HCT116 (cell line): Measurements from ENCODE around the gene SCARB1. TPM values are rescaled to one million over a fixed set of nuclear protein-coding genes. Genes with fewer than 3 reads are reported as not detected.

Experiments
- ATAC-seq: fragments of 200-7000 bp; cut with Tn5 transposase; 2 replicates; pipeline ENCODE4 v1.9.1; 2020; ENCODE audit warnings: mild to moderate bottlenecking, moderate library complexity
- BruUV-seq: library from RNA; stranded (reverse); fragments of 400-500 nt; replicated peaks from 2 replicates; lab custom pipeline; 2021; lab: Mats Ljungman, UMichigan
- CTCF ChIA-PET: fragments of 300-600 bp; sonication (Branson Sonifier 250); formaldehyde crosslinking; loops from one replicate; lab custom pipeline; 2021; ENCODE audit warnings: antibody characterized with exemption; lab: Charles Lee
- POLR2A ChIA-PET: fragments of 300-600, 350-600 bp; sonication (Branson Sonifier 250); formaldehyde crosslinking; loops from one replicate; lab custom pipeline; 2021; ENCODE audit warnings: antibody characterized with exemption; lab: Charles Lee
- RAD21 ChIA-PET, 2 experiments: fragments of 300-600 bp; sonication (Branson Sonifier 250); formaldehyde crosslinking; loops; one replicate each; lab custom pipeline; 2023; ENCODE audit warnings: low total read pairs in 2 of 2; ENCODE audit not compliant: uncharacterized antibody in 2 of 2, unreplicated experiment in 2 of 2, low non-redundant PET in 1 of 2; lab: Charles Lee
- DNase-seq: peaks from one replicate; pipeline ENCODE4 v3.0.0-alpha.2; 2010; ENCODE audit warnings: low read depth, low spot score
- H2AFZ ChIP-seq: fragments of 200-600 bp; shearing (Covaris generic), sonication (generic); 2 replicates; pipeline ENCODE4 v1.6.1; 2017; ENCODE audit warnings: low read depth, mixed run types, mixed read lengths, antibody characterized with exemption, low read length; ENCODE audit not compliant: poor library complexity, severe bottlenecking
- H3K27ac ChIP-seq: 2 replicates; pipeline ENCODE4 v1.5.1; 2012; ENCODE audit warnings: low read depth, low read length
- H3K27me3 ChIP-seq: fragments of 200-600 bp; sonication (generic); 2 replicates; pipeline ENCODE4 v1.6.1; 2016; ENCODE audit warnings: mixed run types, low read length, mixed read lengths; ENCODE audit not compliant: insufficient read depth
- H3K36me3 ChIP-seq, 2 experiments: fragments of 200-500 bp in 1 of 2; fragments of 200-600 bp in 1 of 2; sonication (Bioruptor generic) in 1 of 2; sonication (generic) in 1 of 2; 2 replicates each; pipeline versions ENCODE4 v1.5.1 to v1.6.1; 2014 to 2016; ENCODE audit warnings: low read length in 2 of 2, inconsistent platforms in 1 of 2, mixed read lengths in 1 of 2, mixed run types in 1 of 2; ENCODE audit not compliant: insufficient read depth in 2 of 2, control insufficient read depth in 1 of 2
- H3K4me1 ChIP-seq, 2 experiments: fragments of 200-600 bp in 1 of 2; sonication (generic) in 1 of 2; 2 replicates each; pipeline versions ENCODE4 v1.5.1 to v1.6.1; 2012 to 2017; ENCODE audit warnings: low read length in 2 of 2, inconsistent platforms in 1 of 2, mild to moderate bottlenecking in 1 of 2, mixed read lengths in 1 of 2, mixed run types in 1 of 2, moderate library complexity in 1 of 2; ENCODE audit not compliant: insufficient read depth in 2 of 2, control insufficient read depth in 1 of 2
- H3K4me2 ChIP-seq: fragments of 200-600 bp; sonication (generic); 2 replicates; pipeline ENCODE4 v1.6.1; 2017; ENCODE audit warnings: mixed run types, low read length, mixed read lengths
- H3K4me3 ChIP-seq, 2 experiments: fragments of 200-600 bp in 1 of 2; sonication (generic) in 1 of 2; replicated peaks in 1 of 2; 2 replicates each; pipeline ENCODE4 v1.5.1; 2011 to 2016; ENCODE audit warnings: low read length in 2 of 2, control low read depth in 1 of 2, low read depth in 1 of 2, mild to moderate bottlenecking in 1 of 2, mixed read lengths in 1 of 2, mixed run types in 1 of 2
- H3K79me2 ChIP-seq: fragments of 200-600 bp; sonication (generic); 2 replicates; pipeline ENCODE4 v1.6.1; 2017; ENCODE audit warnings: mild to moderate bottlenecking, mixed run types, low read length, moderate library complexity, mixed read lengths; ENCODE audit not compliant: insufficient read depth
- H3K9ac ChIP-seq: fragments of 200-600 bp; sonication (generic); 2 replicates; pipeline ENCODE4 v1.6.1; 2016; ENCODE audit warnings: low read length, mixed read lengths
- H3K9me2 ChIP-seq: fragments of 200-600 bp; sonication (generic), shearing (Covaris generic); 2 replicates; pipeline ENCODE4 v1.6.1; 2017; ENCODE audit warnings: mixed run types, mild to moderate bottlenecking, moderate library complexity; ENCODE audit not compliant: insufficient read depth
- H3K9me3 ChIP-seq, 2 experiments: fragments of 200-500 bp in 1 of 2; fragments of 200-600 bp in 1 of 2; sonication (Bioruptor generic) in 1 of 2; sonication (generic) in 1 of 2; 2 replicates each; pipeline ENCODE4 v1.6.1; 2014 to 2017; ENCODE audit warnings: low read length in 2 of 2, mixed read lengths in 2 of 2, inconsistent platforms in 1 of 2, low read depth in 1 of 2, mild to moderate bottlenecking in 1 of 2, mixed run types in 1 of 2, moderate library complexity in 1 of 2; ENCODE audit not compliant: control insufficient read depth in 1 of 2, insufficient read depth in 1 of 2
- H4K20me1 ChIP-seq: fragments of 200-600 bp; sonication (generic), shearing (Covaris generic); 2 replicates; pipeline ENCODE4 v1.6.1; 2017; ENCODE audit warnings: mixed run types, mild to moderate bottlenecking, moderate library complexity; ENCODE audit not compliant: insufficient read depth
- EGR1 ChIP-seq: IDR thresholded peaks from 2 replicates; pipeline ENCODE4 v1.6.1; 2012; ENCODE audit warnings: low read depth
- SRF ChIP-seq: IDR thresholded peaks from 2 replicates; pipeline ENCODE4 v1.6.1; 2012; ENCODE audit warnings: low read depth
- intact Hi-C: fragments of 100-400 bp; cut with micrococcal nuclease; formaldehyde crosslinking; loops from 2 replicates; pipeline ENCODE4 v1.10.0; 2022
- total RNA-seq: library from RNA; stranded (reverse); gene quantifications from one replicate; pipeline ENCODE4 v1.2.1, GENCODE V29; 2021; ENCODE audit not compliant: unreplicated experiment
- TF ChIP-seq, protein P1 (sequence below), 3 experiments: fragments of 200-600 bp in 1 of 3; sonication (generic) in 1 of 3; IDR thresholded peaks in 2 of 3; conservative IDR thresholded peaks in 1 of 3; 2 replicates each; pipeline ENCODE4 v1.5.1; 2012 to 2017; ENCODE audit warnings: low read depth in 2 of 3, low read length in 2 of 3, antibody characterized with exemption in 1 of 3, borderline replicate concordance in 1 of 3, control low read depth in 1 of 3, mild to moderate bottlenecking in 1 of 3, mixed read lengths in 1 of 3, mixed run types in 1 of 3, moderate library complexity in 1 of 3; ENCODE audit not compliant: insufficient read depth in 1 of 3
- TF ChIP-seq, protein P2 (sequence below): IDR thresholded peaks from 2 replicates; pipeline ENCODE4 v1.6.1; 2012; ENCODE audit warnings: low read depth

SCARB1 gene
- total RNA-seq, 1 experiment from 2014 or later = 95.5 TPM

DNA sequence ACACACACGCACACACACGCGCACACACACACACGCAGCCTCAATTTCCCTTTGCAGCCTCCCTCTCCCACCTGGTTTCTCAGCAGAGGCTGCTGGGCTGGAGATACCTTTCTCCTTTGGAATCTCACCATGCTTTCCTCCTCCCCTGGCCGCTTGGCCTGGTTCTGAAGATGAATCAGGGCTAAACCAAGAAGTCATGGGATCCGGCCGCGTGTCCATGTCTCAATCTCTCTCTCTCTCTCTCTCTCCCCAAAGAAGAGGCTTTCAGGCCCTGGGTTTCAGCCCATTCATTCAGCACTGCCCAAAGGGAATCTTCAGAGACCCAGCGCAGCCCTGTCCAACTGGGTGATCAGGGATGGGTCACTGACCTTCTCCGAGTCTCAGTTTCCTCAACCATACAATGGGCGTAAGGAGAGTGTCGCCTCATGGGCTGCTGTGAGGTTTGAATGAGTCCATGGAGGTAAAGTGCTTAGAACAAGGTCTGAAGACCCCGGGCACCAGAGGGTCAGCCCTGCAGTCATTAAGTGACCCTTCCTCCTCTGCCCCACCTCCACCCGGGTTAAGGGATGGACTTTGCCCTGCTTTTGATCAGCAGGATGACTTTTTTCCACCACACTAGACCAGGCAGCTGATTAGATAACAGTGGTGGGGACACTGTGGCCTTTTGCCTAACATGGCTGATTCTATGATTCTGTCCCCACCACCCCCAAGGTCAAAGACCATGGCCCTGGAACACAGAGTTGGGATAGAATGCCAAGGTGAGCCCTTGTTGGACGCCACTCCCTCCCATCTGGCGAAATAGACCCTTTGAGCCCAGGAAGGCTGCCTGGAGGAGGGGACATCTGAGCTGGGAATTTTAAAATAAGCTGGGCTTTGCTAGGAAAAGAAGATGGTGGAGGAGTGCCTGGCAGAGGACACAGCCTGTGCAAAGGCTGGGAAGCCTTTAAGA, 42.1 kb downstream of the SCARB1 start:
- intact Hi-C loops = no loop called here
- Histone ChIP-seq H3K4me3 (no peak overlapping the region), H4K20me1 (no peaks in the 10 kb centered on the region), H3K36me3 (no peaks in the 10 kb centered on the region), H2AFZ (no peak overlapping the region), H3K27ac (no peak overlapping the region), H3K27me3 (no peaks in the 10 kb centered on the region), H3K4me2 (no peak overlapping the region), H3K4me1 (peaks cover 7 to 8% of the 10 kb centered on the region in 2 experiments), H3K9me3 (no peaks in the 10 kb centered on the region), H3K9ac (no peak overlapping the region), H3K79me2 (peaks cover 60% of the 10 kb centered on the region), H3K9me2 (no peaks in the 10 kb centered on the region)
- ATAC-seq (no peak), DNase-seq (no peak)
- ChIA-PET CTCF (no interaction called here), POLR2A (no interaction called here), RAD21 (no interaction called here)
- no TSS peak for BruUV-seq
- TF ChIP-seq SRF = no peak
- TF ChIP-seq, protein P1, sequence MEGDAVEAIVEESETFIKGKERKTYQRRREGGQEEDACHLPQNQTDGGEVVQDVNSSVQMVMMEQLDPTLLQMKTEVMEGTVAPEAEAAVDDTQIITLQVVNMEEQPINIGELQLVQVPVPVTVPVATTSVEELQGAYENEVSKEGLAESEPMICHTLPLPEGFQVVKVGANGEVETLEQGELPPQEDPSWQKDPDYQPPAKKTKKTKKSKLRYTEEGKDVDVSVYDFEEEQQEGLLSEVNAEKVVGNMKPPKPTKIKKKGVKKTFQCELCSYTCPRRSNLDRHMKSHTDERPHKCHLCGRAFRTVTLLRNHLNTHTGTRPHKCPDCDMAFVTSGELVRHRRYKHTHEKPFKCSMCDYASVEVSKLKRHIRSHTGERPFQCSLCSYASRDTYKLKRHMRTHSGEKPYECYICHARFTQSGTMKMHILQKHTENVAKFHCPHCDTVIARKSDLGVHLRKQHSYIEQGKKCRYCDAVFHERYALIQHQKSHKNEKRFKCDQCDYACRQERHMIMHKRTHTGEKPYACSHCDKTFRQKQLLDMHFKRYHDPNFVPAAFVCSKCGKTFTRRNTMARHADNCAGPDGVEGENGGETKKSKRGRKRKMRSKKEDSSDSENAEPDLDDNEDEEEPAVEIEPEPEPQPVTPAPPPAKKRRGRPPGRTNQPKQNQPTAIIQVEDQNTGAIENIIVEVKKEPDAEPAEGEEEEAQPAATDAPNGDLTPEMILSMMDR (IDR thresholded peaks at IDR 0.05 in 2 of 3, conservative IDR thresholded peaks at IDR 0.05 in 1 of 3; ENCODE audit: borderline replicate concordance in 1 of 3, insufficient read depth in 1 of 3, low read depth in 2 of 3, low read length in 2 of 3) = no peak

DNA sequence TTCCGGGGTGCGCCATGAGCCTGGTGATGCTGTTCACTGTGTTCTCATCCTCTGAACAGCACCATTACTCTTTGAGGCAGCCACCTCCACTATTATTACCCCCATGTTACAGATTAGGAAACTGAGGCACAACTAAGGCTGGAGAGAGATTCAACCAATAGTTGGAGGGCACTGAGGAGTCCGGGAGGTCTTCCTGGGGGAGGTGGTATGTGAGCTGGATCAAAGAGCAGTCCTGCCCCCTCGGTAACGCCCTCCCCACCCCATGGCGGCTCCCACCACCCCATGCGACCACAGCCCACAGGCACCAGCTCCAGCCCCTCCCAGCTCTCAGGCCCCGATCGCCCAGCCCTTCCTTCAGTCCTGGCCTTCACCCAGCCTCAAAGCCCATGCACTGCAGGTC, 43.5 kb downstream of the SCARB1 start:
- intact Hi-C loops = no loop called here
- H3K9me2 ChIP-seq = no peaks in the 10 kb centered on the region
- H4K20me1 ChIP-seq = no peaks in the 10 kb centered on the region
- TF ChIP-seq, protein P1 (IDR thresholded peaks at IDR 0.05 in 2 of 3, conservative IDR thresholded peaks at IDR 0.05 in 1 of 3; ENCODE audit: borderline replicate concordance in 1 of 3, insufficient read depth in 1 of 3, low read depth in 2 of 3, low read length in 2 of 3) = no peak
- TF ChIP-seq, protein P2, sequence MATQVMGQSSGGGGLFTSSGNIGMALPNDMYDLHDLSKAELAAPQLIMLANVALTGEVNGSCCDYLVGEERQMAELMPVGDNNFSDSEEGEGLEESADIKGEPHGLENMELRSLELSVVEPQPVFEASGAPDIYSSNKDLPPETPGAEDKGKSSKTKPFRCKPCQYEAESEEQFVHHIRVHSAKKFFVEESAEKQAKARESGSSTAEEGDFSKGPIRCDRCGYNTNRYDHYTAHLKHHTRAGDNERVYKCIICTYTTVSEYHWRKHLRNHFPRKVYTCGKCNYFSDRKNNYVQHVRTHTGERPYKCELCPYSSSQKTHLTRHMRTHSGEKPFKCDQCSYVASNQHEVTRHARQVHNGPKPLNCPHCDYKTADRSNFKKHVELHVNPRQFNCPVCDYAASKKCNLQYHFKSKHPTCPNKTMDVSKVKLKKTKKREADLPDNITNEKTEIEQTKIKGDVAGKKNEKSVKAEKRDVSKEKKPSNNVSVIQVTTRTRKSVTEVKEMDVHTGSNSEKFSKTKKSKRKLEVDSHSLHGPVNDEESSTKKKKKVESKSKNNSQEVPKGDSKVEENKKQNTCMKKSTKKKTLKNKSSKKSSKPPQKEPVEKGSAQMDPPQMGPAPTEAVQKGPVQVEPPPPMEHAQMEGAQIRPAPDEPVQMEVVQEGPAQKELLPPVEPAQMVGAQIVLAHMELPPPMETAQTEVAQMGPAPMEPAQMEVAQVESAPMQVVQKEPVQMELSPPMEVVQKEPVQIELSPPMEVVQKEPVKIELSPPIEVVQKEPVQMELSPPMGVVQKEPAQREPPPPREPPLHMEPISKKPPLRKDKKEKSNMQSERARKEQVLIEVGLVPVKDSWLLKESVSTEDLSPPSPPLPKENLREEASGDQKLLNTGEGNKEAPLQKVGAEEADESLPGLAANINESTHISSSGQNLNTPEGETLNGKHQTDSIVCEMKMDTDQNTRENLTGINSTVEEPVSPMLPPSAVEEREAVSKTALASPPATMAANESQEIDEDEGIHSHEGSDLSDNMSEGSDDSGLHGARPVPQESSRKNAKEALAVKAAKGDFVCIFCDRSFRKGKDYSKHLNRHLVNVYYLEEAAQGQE = no peak
- TF ChIP-seq EGR1 = no peak
- H3K4me1 ChIP-seq = peaks cover 7 to 8% of the 10 kb centered on the region in 2 experiments
- no TSS peak for BruUV-seq
- ChIA-PET RAD21 (no interaction called here), POLR2A (no interaction called here), CTCF (no interaction called here)
- H3K4me3 ChIP-seq = no peak overlapping the region
- no peaks in the 10 kb centered on the region; a peak in 1 of 4 replicates for H3K36me3 ChIP-seq
- peaks cover 49% of the 10 kb centered on the region for H3K79me2 ChIP-seq
- H3K9me3 ChIP-seq = no peaks in the 10 kb centered on the region
- H3K9ac ChIP-seq = no peak overlapping the region
- no peak overlapping the region for H3K4me2 ChIP-seq
- no peak for DNase-seq
- no peak overlapping the region for H2AFZ ChIP-seq
- H3K27ac ChIP-seq = no peak overlapping the region
- no peaks in the 10 kb centered on the region for H3K27me3 ChIP-seq
- no peak for ATAC-seq
